GM06990 (cell line): ENCODE results near the gene VSIR.

Experiments used
- DNase-seq: peaks from one replicate; pipeline ENCODE4 v3.0.0-alpha.2; 2011; ENCODE audit not compliant: insufficient read length; ENCODE audit errors: extremely low read depth
- H3K27me3 ChIP-seq: replicated peaks from 2 replicates; pipeline ENCODE4 v1.6.0; 2011; ENCODE audit warnings: low read length; ENCODE audit not compliant: control insufficient read depth, insufficient read depth
- H3K36me3 ChIP-seq: 2 replicates; pipeline ENCODE4 v1.5.1; 2011; ENCODE audit warnings: low read length; ENCODE audit not compliant: control insufficient read depth, insufficient read depth
- H3K4me3 ChIP-seq: replicated peaks from 2 replicates; pipeline ENCODE4 v1.5.1; 2011; ENCODE audit warnings: low read depth, mild to moderate bottlenecking, control low read depth, low read length
- TF ChIP-seq, protein P1 (sequence below): IDR thresholded peaks from 2 replicates; pipeline ENCODE4 v1.5.1; 2011; ENCODE audit warnings: low read length, control low read depth, mild to moderate bottlenecking, inconsistent platforms; ENCODE audit not compliant: insufficient read depth, poor library complexity, severe bottlenecking

The VSIR gene

DNA sequence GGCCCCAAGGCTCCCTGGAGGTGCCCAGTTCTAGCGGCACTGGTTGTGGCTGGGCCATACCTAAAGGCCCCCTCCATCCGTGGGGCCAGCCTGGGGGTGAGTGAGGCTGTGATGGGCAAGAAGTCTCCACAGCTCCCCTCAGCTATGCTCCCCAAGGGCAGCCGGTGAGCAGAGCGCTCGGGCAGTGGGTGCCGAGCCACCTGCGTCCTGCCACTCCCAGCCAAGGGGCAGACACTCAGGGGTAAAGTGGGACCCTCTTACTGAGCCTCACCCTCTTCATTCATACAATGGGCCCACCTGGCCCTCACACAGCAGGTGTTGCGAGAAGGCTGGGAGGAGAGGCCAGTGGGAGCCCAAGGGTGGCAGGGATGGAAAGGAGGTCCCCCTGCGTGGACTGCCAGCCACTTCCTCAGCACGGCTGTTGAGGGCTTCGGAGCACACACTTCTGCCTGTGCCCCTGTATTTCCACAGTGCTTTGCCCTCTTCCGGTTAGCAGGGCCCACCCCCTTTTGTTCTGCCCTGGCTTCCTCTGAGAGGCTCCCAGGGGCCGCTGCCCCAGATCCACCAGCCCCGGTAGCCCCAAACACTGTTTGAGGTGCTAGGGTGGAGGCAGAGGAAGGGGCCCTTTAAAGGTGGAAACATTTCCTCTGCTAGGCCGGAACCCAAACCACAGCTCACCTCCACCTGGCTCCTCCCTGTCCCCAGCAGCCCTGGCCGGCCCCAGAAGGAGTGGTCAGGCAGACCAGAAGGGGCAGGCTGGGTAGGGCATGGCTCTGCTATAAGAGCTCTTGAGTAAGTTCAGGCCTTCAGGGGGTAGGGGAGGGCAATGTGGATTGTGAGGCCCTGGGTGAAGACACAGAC lies 37.4 kb downstream of the VSIR start:
- no peaks in the 10 kb centered on the region for H3K27me3 ChIP-seq
- DNase-seq, result peak; percentile 37
- TF ChIP-seq, protein P1, sequence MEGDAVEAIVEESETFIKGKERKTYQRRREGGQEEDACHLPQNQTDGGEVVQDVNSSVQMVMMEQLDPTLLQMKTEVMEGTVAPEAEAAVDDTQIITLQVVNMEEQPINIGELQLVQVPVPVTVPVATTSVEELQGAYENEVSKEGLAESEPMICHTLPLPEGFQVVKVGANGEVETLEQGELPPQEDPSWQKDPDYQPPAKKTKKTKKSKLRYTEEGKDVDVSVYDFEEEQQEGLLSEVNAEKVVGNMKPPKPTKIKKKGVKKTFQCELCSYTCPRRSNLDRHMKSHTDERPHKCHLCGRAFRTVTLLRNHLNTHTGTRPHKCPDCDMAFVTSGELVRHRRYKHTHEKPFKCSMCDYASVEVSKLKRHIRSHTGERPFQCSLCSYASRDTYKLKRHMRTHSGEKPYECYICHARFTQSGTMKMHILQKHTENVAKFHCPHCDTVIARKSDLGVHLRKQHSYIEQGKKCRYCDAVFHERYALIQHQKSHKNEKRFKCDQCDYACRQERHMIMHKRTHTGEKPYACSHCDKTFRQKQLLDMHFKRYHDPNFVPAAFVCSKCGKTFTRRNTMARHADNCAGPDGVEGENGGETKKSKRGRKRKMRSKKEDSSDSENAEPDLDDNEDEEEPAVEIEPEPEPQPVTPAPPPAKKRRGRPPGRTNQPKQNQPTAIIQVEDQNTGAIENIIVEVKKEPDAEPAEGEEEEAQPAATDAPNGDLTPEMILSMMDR, result no peak
- H3K36me3 ChIP-seq, result no peaks in the 10 kb centered on the region
- no peak overlapping the region for H3K4me3 ChIP-seq

DNA sequence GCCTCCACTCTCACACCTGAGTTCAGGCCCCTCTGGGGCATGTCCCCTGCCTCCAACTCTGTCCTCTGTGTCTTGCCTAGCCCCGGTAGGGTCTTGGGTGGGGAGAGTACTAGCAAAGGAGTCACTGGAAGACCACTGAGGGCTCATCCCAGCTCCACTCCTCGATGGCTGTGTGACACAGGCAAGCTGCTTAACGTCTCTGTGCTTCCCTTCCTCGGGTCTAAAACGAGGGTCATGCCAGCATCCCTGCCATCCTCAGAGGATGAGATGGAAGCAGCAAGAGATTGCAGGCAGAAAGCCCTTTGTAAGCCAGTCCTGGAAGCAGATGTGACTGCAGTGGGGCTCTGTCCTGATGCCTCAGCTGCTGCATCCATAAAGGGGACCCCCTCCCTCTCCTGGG lies 38.5 kb downstream of the VSIR start:
- Histone ChIP-seq H3K36me3 (no peaks in the 10 kb centered on the region), H3K27me3 (no peaks in the 10 kb centered on the region), H3K4me3 (no peak overlapping the region)
- TF ChIP-seq, protein P1, result no peak
- no peak for DNase-seq

DNA sequence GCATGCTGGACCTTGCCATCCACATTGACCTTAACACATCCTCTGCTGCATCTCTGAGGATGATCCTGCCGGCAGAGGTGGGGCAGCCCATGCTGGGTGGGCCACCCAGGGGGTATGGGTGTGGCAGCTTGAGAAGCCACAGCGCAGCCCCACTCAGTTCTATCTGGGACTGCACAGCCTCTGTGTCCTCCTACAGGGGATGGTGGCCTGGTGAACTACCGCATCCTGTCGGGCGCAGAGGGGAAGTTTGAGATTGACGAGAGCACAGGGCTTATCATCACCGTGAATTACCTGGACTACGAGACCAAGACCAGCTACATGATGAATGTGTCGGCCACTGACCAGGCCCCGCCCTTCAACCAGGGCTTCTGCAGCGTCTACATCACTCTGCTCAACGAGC lies 41.5 kb downstream of the VSIR start:
- no peaks in the 10 kb centered on the region for H3K36me3 ChIP-seq
- H3K27me3 ChIP-seq, result no peaks in the 10 kb centered on the region
- TF ChIP-seq, protein P1, result no peak
- no peak overlapping the region for H3K4me3 ChIP-seq
- no peak for DNase-seq

DNA sequence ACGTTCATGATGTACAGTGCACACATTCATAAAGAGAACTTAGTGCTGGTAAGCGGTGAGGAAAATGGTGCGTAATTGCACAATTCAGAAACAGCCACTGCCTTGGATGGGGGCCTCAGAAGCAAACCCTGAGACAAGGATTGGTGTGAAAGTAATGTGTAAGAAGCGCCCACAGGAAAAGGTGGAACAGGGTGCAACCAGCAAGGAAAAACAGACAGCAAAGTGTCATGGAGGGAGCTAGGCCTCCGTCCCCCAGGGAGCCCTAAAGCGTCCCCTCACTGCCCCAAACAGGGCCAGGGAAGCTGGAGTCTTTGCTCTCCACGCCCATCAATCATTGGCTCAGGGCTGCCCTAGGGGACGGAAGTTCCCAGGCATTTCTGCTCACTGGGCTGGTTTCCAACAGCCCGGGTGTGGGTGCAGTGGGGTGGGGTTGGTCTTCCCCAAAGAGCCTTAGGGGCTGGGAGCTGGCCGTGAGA lies 44.1 kb downstream of the VSIR start:
- no peaks in the 10 kb centered on the region for H3K36me3 ChIP-seq
- TF ChIP-seq, protein P1, result no peak
- no peak overlapping the region for H3K4me3 ChIP-seq
- no peak for DNase-seq
- no peaks in the 10 kb centered on the region for H3K27me3 ChIP-seq

DNA sequence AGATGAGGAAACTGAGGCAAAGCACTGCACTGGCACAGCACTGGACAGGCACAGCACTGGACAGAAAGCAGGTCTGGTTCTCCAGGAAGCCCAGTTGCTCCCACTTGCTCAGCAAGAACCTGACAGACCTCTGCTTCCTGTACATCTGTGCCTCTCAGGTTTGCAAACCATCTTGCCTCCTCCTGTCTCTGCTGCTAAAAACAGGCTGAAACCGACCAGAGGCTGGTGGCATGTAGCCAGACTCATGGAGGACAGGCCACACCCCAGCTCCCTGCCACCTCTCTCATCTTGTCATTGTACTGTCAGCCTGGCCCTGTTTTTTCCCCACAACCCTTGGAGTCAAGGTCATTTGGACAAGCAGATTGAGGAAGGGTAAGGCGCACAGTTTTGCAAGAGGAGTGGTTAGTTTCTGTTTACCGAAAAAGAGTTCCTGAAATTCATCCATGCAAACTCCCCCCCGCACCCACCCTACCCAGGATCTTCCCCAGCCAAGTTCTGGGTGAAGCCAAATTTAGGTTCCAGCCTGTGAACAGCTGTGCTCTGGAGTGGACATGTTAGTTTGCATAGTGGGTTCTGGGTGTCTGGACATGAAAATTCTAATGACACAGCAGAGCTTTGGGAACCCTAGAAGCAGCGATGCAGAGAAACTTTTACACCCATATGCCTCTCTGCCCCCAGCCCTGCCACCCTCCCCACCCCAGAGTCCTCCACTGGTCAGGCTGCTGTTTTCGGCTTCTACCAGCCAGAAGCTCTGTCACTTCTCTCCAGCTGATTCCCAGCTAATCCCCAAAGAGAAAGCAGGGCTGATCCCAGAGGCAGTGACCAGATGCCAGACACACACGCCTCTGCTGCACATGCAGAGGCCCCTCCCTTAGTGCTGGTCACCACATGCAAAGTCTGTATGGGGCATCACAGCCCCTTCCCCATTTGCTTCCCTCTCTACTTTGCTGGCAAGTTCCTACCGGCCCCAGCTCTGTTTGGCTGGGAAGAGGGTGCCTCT lies 45.3 kb downstream of the VSIR start:
- peak; percentile 81 for DNase-seq
- TF ChIP-seq, protein P1, result no peak
- peak overlapping the region; percentile 10; the same call in 1 of the 2 replicates for H3K4me3 ChIP-seq
- H3K36me3 ChIP-seq, result no peaks in the 10 kb centered on the region
- H3K27me3 ChIP-seq, result no peaks in the 10 kb centered on the region
